G401 (cell line): ENCODE data around the gene OR4C6. TPM values are rescaled to one million over a fixed set of nuclear protein-coding genes. Genes with fewer than 3 reads are reported as not detected.
A peak's percentile ranks its signal among the peaks of the same experiment; 100 is the strongest.

ENCODE experiments used
- DNase-seq: peaks from one replicate; pipeline ENCODE4 v3.0.0-alpha.2; 2015; ENCODE audit warnings: low spot score
- in situ Hi-C: cut with HindIII; loops from 2 replicates; pipeline ENCODE4 v1.10.0; 2016; ENCODE audit warnings: low sequenced_read_pairs, mixed read lengths
- total RNA-seq: library from RNA; depleted of rRNA; stranded (reverse); fragments of >200 nt; shearing (Covaris generic); gene quantifications from 2 replicates; pipeline ENCODE4 v1.2.3, GENCODE V29; 2014; rRNA removed

OR4C6 gene
- total RNA-seq = not detected in 2 replicates

- no peak for DNase-seq
- in situ Hi-C loops = no loop called here
These were observed at the start of gene OR4C6 for GRCh38 chr11:55661901-55662300. TSS of gene OR4C6 (plus strand) at chr11:55662201. CDS start at chr11:55665167, 2,966 bp downstream.

GRCh38 chr11:55624531-55624930 is 37.5 kb upstream of the OR4C6 start:
- in situ Hi-C loops = no loop called here
- no peak for DNase-seq

- in situ Hi-C loops = no loop called here
- no peak for DNase-seq
These were observed 27.2 kb upstream of the OR4C6 start, which contains the start of gene OR4P4 for GRCh38 chr11:55634813-55635212. TSS of gene OR4P4 (plus strand) at chr11:55635113.

GRCh38 chr11:55648027-55648426 is 14.0 kb upstream of the OR4C6 start, which contains the start of gene OR4S2:
TSS of gene OR4S2 (plus strand) at chr11:55648327. CDS start at chr11:55650904, 2,577 bp downstream.
- no peak for DNase-seq
- in situ Hi-C loops = no loop called here

- no peak for DNase-seq
- in situ Hi-C loops = no loop called here
These were observed 9.4 kb upstream of the OR4C6 start for GRCh38 chr11:55652560-55652959.

- no peak for DNase-seq
- in situ Hi-C loops = no loop called here
These were observed 6.9 kb upstream of the OR4C6 start for GRCh38 chr11:55655096-55655495.

- in situ Hi-C loops = no loop called here
- no peak for DNase-seq
These were observed 3.9 kb upstream of the OR4C6 start for GRCh38 chr11:55658031-55658573.

GRCh38 chr11:55658608-55659007 is 3.4 kb upstream of the OR4C6 start:
- DNase-seq = no peak
- in situ Hi-C loops = no loop called here

- no peak for DNase-seq
- in situ Hi-C loops = no loop called here
These were observed 7.4 kb downstream of the OR4C6 start for GRCh38 chr11:55669376-55669775.

- no peak for DNase-seq
- in situ Hi-C loops = no loop called here
These were observed 11.9 kb downstream of the OR4C6 start for GRCh38 chr11:55673860-55674259.

- in situ Hi-C loops = no loop called here
- no peak for DNase-seq
These were observed 35.8 kb downstream of the OR4C6 start for GRCh38 chr11:55697817-55698216.

GRCh38 chr11:55701429-55701828 is 39.4 kb downstream of the OR4C6 start:
- in situ Hi-C loops = no loop called here
- DNase-seq = no peak

GRCh38 chr11:55707029-55707428 is 45.0 kb downstream of the OR4C6 start:
- in situ Hi-C loops = no loop called here
- DNase-seq = peak; percentile 4

- no peak for DNase-seq
- in situ Hi-C loops = no loop called here
These were observed 53.2 kb downstream of the OR4C6 start for GRCh38 chr11:55714982-55715888.

Other genes starting within 250 kb of the OR4C6 start
- gene OR4C15, start 107.7 kb upstream of the OR4C6 start, total RNA-seq = not detected in 2 replicates
- gene OR4C16, start 90.1 kb upstream of the OR4C6 start, total RNA-seq = not detected in 2 replicates
- not detected in 2 replicates for gene OR4C11, start 54.6 kb upstream of the OR4C6 start, total RNA-seq
- not detected in 2 replicates for gene OR4P4, start 27.1 kb upstream of the OR4C6 start, total RNA-seq
- not detected in 2 replicates for gene OR4S2, start 13.9 kb upstream of the OR4C6 start, total RNA-seq
- not detected in 2 replicates for gene OR5D13, start 111.2 kb downstream of the OR4C6 start, total RNA-seq
- gene OR5D14, start 133.4 kb downstream of the OR4C6 start, total RNA-seq = not detected in 2 replicates
- gene OR5L1, start 149.2 kb downstream of the OR4C6 start, total RNA-seq = not detected in 2 replicates
- gene OR5D18, start 157.4 kb downstream of the OR4C6 start, total RNA-seq = not detected in 2 replicates
- gene OR5L2, start 165.0 kb downstream of the OR4C6 start, total RNA-seq = not detected in 2 replicates
- not detected in 2 replicates for gene OR5D16, start 176.6 kb downstream of the OR4C6 start, total RNA-seq
- 0.18 TPM in 1 of 2 replicates, not detected in the other for gene TRIM51, start 221.1 kb downstream of the OR4C6 start, total RNA-seq